Endothelial cell of umbilical vein (primary cell): ENCODE data around the gene E2F4. TPM values are rescaled to one million over a fixed set of nuclear protein-coding genes. Genes with fewer than 3 reads are reported as not detected.
A peak's percentile ranks its signal among the peaks of the same experiment; 100 is the strongest.

ENCODE experiments used
- BruUV-seq: library from RNA; stranded (reverse); fragments of 400-500 nt; replicated peaks from 2 replicates; lab custom pipeline; 2021; lab: Mats Ljungman, UMichigan
- CTCF ChIA-PET: fragments of 300-600, 350-600 bp; sonication (Branson Sonifier 250); formaldehyde crosslinking; loops from one replicate; lab custom pipeline; 2021; ENCODE audit warnings: antibody characterized with exemption, inconsistent platforms; lab: Charles Lee
- POLR2A ChIA-PET: fragments of 300-600, 350-600 bp; sonication (Branson Sonifier 250); formaldehyde crosslinking; loops from one replicate; lab custom pipeline; 2021; ENCODE audit warnings: antibody characterized with exemption, inconsistent platforms; lab: Charles Lee
- DNase-seq: peaks from one replicate; pipeline ENCODE4 v3.0.0-alpha.2; 2011; ENCODE audit warnings: low read depth, low spot score
- FAIRE-seq: peaks from 2 replicates; lab custom pipeline; 2011; peaks lifted over from hg19 to GRCh38; lab: Jason Lieb, UNC
- H2AFZ ChIP-seq: 2 replicates; pipeline ENCODE4 v1.6.0; 2012; ENCODE audit warnings: low read depth, low read length, control low read depth, inconsistent platforms
- H3K27ac ChIP-seq: 2 replicates; pipeline ENCODE4 v1.5.1; 2011; ENCODE audit warnings: low read depth, mild to moderate bottlenecking, control low read depth, low read length, moderate library complexity; ENCODE audit not compliant: insufficient read depth
- H3K27me3 ChIP-seq, 2 experiments: 2 replicates each; pipeline versions ENCODE4 v1.6.0 to v1.6.1; 2011; ENCODE audit warnings: low read length in 2 of 2, mixed read lengths in 1 of 2; ENCODE audit not compliant: control insufficient read depth in 2 of 2, insufficient read depth in 2 of 2
- H3K36me3 ChIP-seq, 2 experiments: 2 replicates in 1 of 2; 3 replicates in 1 of 2; pipeline ENCODE4 v1.5.1; 2011; ENCODE audit warnings: low read length in 2 of 2, mild to moderate bottlenecking in 1 of 2, moderate library complexity in 1 of 2; ENCODE audit not compliant: control insufficient read depth in 2 of 2, insufficient read depth in 2 of 2; ENCODE audit errors: extremely low read depth in 1 of 2
- H3K4me1 ChIP-seq: 3 replicates; pipeline ENCODE4 v1.5.1; 2011; ENCODE audit warnings: mild to moderate bottlenecking, low read length; ENCODE audit not compliant: control insufficient read depth, insufficient read depth; ENCODE audit errors: extremely low read depth
- H3K4me2 ChIP-seq: 2 replicates; pipeline ENCODE4 v1.6.1; 2011; ENCODE audit warnings: low read length, control low read depth, mixed read lengths; ENCODE audit not compliant: insufficient read depth
- H3K4me3 ChIP-seq, 3 experiments: fragments of 200-600 bp in 1 of 3; sonication (generic), shearing (Covaris generic) in 1 of 3; replicated peaks in 1 of 3; 2 replicates each; pipeline ENCODE4 v1.5.1; 2011 to 2016; ENCODE audit warnings: control low read depth in 3 of 3, low read length in 3 of 3, mild to moderate bottlenecking in 2 of 3, inconsistent platforms in 1 of 3, low read depth in 1 of 3, moderate library complexity in 1 of 3; ENCODE audit not compliant: insufficient read depth in 1 of 3
- H3K79me2 ChIP-seq: 2 replicates; pipeline ENCODE4 v1.6.0; 2012; ENCODE audit warnings: low read length, inconsistent platforms; ENCODE audit not compliant: control insufficient read depth, insufficient read depth
- H3K9ac ChIP-seq: replicated peaks from 2 replicates; pipeline ENCODE3; 2011; ENCODE audit warnings: low read length, control low read depth; ENCODE audit not compliant: insufficient read depth; ENCODE audit errors: extremely low read depth
- H3K9me1 ChIP-seq: replicated peaks from 3 replicates; pipeline ENCODE4 v1.6.0; 2011; ENCODE audit warnings: mild to moderate bottlenecking, low read length; ENCODE audit not compliant: control insufficient read depth, insufficient read depth; ENCODE audit errors: extremely low read depth
- H3K9me3 ChIP-seq: replicated peaks from 2 replicates; pipeline ENCODE4 v1.5.1; 2012; ENCODE audit warnings: low read length, inconsistent platforms; ENCODE audit not compliant: control insufficient read depth, insufficient read depth
- H4K20me1 ChIP-seq: replicated peaks from 2 replicates; pipeline ENCODE3; 2011; ENCODE audit warnings: mild to moderate bottlenecking, low read length; ENCODE audit not compliant: control insufficient read depth, insufficient read depth; ENCODE audit errors: extremely low read depth
- FOS ChIP-seq: IDR thresholded peaks from 2 replicates; pipeline ENCODE4 v1.6.1; 2011; ENCODE audit warnings: mild to moderate bottlenecking, low read length, moderate library complexity, borderline replicate concordance; ENCODE audit not compliant: insufficient read depth
- GATA2 ChIP-seq: IDR thresholded peaks from 2 replicates; pipeline ENCODE4 v1.7.0; 2011; ENCODE audit warnings: low read depth, mild to moderate bottlenecking, moderate library complexity, mixed read lengths, low read length; ENCODE audit not compliant: insufficient read length, insufficient read depth
- JUN ChIP-seq: IDR thresholded peaks from 2 replicates; pipeline ENCODE4 v1.6.1; 2011; ENCODE audit warnings: borderline replicate concordance, low read depth; ENCODE audit not compliant: insufficient read length, insufficient read depth
- MYC ChIP-seq: IDR thresholded peaks from one replicate; pipeline ENCODE4 v1.6.1; 2011; ENCODE audit warnings: mild to moderate bottlenecking, low read depth, low read length
- POLR2A ChIP-seq: IDR thresholded peaks from 2 replicates; pipeline ENCODE4 v1.6.1; 2012; ENCODE audit warnings: low read depth, mild to moderate bottlenecking, control low read depth, low read length
- dilution Hi-C: fragments of 300-500 bp; cut with MboI; formaldehyde crosslinking; loops from one replicate; pipeline ENCODE4 v1.15.0; 2019; ENCODE audit warnings: low sequenced_read_pairs; ENCODE audit not compliant: extremely low pct_ligation_motif_present
- intact Hi-C: fragments of 100-400 bp; cut with micrococcal nuclease; formaldehyde crosslinking; loops from one replicate; pipeline ENCODE4 v1.10.0; 2022
- polyA plus RNA-seq, 4 experiments: library from polyadenylated mRNA; depleted of rRNA in 3 of 4; stranded (reverse) in 3 of 4; unstranded in 1 of 4; fragments of >200 nt; gene quantifications; 2 replicates each; pipeline versions ENCODE4 v1.2.1 to v1.2.3, GENCODE V29; 2011 to 2012; ENCODE audit warnings: missing spikeins in 1 of 4
- total RNA-seq: library from RNA; stranded (reverse); gene quantifications from 2 replicates; pipeline ENCODE4 v1.2.3, GENCODE V29; 2021
- TF ChIP-seq, protein P1 (sequence below), 2 donors: IDR thresholded peaks; 1 replicate in 1 of 2; 2 replicates in 1 of 2; pipeline ENCODE4 v1.5.1; 2011; ENCODE audit warnings: low read length in 2 of 2, mild to moderate bottlenecking in 2 of 2, moderate library complexity in 2 of 2, control low read depth in 1 of 2, inconsistent platforms in 1 of 2, low read depth in 1 of 2; ENCODE audit not compliant: insufficient read depth in 1 of 2; ENCODE audit errors: extremely low read depth in 1 of 2
- TF ChIP-seq, protein P2 (sequence below): IDR thresholded peaks from 2 replicates; pipeline ENCODE4 v1.6.1; 2011; ENCODE audit not compliant: insufficient read depth, insufficient read length

Gene E2F4
- total and polyA plus RNA-seq, 2 donors (not counting 3 experiments of a cell fraction or from before 2014, with no cell fraction given): 112 to 168 TPM

- Histone ChIP-seq H3K79me2 (peaks cover 13% of the 10 kb centered on the region), H3K4me3 (peak overlapping the region; percentile 75 to 90 (median 88)), H3K9me3 (no peaks in the 10 kb centered on the region), H2AFZ (peak overlapping the region; percentile 93), H3K4me1 (peaks cover 33% of the 10 kb centered on the region), H3K4me2 (peak overlapping the region; percentile 96), H4K20me1 (no peaks in the 10 kb centered on the region), H3K27ac (peak overlapping the region; percentile 95), H3K9me1 (no peaks in the 10 kb centered on the region), H3K27me3 (no peaks in the 10 kb centered on the region), H3K36me3 (no peaks in the 10 kb centered on the region), H3K9ac (peak overlapping the region; percentile 99)
- TF ChIP-seq POLR2A (no peak), FOS (no peak), MYC (no peak), JUN (no peak), GATA2 (no peak)
- TF ChIP-seq, protein P1, sequence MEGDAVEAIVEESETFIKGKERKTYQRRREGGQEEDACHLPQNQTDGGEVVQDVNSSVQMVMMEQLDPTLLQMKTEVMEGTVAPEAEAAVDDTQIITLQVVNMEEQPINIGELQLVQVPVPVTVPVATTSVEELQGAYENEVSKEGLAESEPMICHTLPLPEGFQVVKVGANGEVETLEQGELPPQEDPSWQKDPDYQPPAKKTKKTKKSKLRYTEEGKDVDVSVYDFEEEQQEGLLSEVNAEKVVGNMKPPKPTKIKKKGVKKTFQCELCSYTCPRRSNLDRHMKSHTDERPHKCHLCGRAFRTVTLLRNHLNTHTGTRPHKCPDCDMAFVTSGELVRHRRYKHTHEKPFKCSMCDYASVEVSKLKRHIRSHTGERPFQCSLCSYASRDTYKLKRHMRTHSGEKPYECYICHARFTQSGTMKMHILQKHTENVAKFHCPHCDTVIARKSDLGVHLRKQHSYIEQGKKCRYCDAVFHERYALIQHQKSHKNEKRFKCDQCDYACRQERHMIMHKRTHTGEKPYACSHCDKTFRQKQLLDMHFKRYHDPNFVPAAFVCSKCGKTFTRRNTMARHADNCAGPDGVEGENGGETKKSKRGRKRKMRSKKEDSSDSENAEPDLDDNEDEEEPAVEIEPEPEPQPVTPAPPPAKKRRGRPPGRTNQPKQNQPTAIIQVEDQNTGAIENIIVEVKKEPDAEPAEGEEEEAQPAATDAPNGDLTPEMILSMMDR (IDR thresholded peaks at IDR 0.05; ENCODE audit: extremely low read depth in 1 of 2, insufficient read depth in 1 of 2, low read depth in 1 of 2, low read length in 2 of 2): no peak
- TF ChIP-seq, protein P2, sequence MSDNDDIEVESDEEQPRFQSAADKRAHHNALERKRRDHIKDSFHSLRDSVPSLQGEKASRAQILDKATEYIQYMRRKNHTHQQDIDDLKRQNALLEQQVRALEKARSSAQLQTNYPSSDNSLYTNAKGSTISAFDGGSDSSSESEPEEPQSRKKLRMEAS: no peak
- CTCF ChIA-PET: interaction anchor here (0.7 to 3.5 kb wide), 4 partner anchors 14 to 229 kb away, joined by 3 to 40 read pairs (median 16); partner anchors contain the start of gene NOL3
- FAIRE-seq (no peak), DNase-seq (no peak)
- intact Hi-C loops (loop anchor here (1.0 kb wide), 1 partner anchor 9 kb away; no protein-coding TSS in a partner anchor), dilution Hi-C loops (no loop called here)
- TSS peak; percentile 41 for BruUV-seq
- POLR2A ChIA-PET: no interaction called here
Observed at GRCh38 chr16:67183284-67183626, 8.7 kb upstream of the E2F4 start.
